ENCODE results near the gene SH3GL1.

The SH3GL1 gene

DNA sequence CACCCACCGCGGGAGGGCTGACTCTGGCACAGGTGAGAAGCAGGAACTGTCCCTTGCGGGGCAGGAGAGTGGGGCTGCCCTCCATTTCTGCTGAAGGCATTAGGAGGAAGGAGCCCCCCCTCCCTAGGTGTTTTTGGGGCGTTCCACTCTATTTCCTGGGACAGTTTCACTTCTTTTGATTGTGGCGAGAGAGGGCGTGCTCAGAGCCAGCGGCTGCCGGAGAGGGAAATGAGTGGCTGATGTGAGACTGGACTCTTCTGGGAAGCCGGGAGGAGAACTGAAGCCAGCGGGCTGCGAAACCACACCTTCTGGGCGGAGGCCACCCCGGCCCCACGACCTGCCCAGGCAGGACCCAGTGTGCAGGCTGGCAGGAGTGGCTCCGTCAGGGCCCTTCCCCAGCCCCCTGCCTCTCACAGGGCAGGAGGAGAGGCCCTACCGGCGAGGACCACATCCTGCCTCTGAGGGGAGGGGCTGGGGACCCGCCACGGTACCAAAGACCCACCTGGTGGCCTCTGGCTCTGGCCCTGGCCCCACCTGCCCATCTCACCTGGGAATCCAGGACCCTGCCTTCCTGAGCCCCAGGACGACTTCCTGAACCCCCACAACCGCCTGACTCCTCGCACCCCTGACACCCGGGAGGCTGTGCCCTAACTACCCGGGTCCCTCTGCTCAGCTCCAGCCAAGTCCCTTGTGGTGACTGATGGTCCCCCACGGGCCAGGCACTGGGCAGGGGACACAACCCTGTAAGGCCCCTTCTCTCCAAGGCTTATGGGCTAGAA, 31.0 kb downstream of the SH3GL1 start:
- intact Hi-C loops (cut with DNase I), result no loop called here
- peak in 6 of 42 donors; percentile 39 to 63 (median 50) for DNase-seq

DNA sequence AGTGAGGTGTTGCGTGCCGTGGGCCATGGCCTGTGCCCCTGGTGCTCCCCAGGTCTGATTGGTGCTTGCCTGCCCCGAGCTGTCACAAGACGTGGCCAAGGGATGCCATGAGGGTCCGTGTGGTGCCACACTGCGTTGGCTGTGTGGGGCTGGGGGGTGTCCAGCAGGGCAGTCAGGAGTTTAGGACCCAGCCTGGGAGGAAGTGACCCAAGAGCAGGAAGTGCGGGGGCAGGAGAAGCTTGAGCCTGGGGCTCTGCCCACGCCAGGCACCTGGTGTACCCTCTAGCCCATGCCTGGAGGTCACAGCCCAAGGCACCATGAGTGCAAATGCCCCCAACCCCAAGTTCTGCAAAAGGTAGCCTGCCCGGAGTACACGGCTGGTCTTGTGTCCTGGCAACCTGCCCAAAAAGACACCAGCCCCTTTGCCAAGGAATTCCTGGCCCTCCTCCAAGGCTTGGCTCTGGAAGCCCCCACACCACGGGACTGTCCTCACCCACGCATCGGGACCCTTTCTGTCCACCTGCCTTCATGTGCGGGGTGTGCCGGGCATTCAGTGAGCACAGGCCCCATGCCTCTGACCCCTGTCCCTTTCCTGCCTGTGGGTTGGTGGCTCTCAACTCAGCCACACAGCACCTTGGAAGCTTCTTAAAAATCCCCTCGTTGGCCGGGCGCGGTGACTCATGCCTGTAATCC, 32.1 kb downstream of the SH3GL1 start:
- no peak for DNase-seq
- intact Hi-C loops (cut with DNase I), result no loop called here

DNA sequence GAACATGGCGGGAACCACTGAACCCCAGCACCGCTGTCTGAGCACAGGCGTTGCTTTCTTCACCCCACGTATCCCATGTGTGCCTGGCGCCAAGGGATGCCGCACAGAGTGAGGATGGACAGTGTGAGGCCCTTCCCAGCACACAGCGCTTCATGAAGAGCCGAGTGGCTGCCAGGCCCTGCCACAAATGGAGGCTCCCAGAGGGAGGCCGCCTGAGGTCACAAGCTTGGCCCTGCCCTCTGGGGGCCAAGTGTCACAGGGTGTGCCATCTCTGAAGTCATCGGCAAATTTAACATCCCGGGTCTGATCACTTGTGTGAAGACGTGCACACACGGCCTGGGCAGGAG, 32.6 kb downstream of the SH3GL1 start:
- DNase-seq, result no peak
- intact Hi-C loops (cut with DNase I), result no loop called here

DNA sequence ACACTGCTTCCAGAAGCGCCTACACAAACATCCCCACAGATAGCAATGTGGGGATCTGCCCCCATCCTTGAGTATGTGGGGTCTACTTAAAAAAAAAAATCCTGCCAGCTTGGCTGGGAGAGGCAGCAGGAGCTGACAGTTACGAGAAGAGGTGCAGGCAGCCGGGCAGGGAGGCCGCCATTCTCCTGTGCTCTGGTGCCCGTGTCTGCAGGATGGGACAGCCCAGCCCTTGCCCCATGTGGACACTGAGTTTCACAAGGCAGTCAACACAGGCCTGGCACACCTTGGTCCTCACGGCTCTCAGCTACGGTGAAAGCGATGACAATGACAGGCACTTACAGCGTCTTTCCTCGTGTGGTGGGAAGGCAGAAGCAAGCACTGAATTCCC, 33.0 kb downstream of the SH3GL1 start:
- no peak for DNase-seq
- intact Hi-C loops (cut with DNase I), result no loop called here

DNA sequence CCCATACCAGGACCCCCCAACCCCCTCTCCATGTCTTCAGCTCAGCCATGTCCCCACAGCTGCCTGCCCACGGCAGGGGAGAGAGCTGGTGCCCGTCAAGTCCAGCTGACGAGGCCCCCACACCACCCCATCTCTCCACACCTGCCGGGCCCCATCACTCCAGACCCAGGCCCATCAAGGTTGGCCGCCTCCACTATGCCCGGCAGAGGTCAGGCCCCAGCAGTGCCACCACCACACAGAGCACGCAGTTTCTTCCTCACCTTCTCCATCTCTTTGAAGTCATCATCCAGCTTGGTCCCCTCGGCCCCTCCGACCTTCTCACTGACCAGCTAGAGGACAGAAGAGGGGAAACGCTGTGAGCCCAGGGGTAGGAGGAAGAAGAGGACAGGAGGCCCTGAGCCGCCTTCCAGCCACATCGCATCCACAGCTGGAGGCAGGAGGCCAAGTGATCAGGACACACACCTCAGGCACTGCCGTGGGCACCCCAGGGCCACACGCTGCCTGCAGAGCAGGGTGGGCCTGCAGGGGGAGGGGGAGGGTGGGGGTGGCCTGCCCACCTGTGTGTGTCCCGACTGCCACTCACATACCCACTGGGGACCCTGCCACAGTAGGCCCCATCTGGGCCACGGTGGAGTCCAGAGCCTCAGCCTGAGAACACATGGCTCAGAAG, 33.5 kb downstream of the SH3GL1 start:
- no peak for DNase-seq
- intact Hi-C loops (cut with DNase I), result no loop called here

DNA sequence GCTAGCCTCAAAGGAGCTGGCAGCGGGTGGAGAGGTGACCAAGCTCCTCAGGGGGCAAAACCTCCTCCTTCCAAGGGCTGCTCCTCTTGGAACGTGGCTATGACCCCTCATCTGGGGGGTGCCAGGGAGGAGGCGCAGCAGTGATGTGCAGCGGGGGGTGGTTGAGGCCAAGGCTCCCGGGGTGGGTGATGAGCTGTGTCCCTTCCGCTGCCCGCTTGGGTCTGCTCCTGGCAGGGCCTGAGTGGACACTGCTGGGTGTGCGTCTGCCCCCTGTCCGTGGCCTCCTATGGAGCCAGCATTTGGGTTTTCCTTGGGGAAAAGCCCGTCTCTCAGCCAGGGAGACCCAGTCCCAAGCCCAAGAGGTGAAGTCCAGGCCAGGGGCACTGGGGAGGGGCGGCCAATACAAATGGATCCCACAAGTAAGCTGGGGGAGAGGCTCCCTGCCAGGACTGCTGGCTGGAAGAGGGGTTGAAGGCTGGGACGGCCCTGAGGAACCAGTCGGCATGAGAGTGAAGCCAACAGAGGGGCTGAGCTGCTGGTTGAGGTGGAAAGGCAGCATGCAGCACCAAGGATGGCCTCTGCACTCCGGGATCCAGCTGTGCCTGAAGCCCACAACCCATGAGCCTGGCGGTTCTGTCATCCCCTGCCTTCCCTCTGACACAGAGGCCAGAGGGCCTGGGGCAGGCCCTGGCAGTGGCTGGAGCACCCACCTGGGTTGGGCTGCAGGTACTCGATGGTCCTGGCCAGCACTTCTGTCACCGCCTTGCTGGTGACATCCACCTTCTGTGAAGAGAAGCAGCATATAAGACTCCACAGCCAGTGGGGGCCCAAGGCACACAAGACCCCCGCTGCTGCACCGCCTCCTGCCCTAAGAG, 34.3 kb downstream of the SH3GL1 start:
- no peak for DNase-seq
- intact Hi-C loops (cut with DNase I), result no loop called here

DNA sequence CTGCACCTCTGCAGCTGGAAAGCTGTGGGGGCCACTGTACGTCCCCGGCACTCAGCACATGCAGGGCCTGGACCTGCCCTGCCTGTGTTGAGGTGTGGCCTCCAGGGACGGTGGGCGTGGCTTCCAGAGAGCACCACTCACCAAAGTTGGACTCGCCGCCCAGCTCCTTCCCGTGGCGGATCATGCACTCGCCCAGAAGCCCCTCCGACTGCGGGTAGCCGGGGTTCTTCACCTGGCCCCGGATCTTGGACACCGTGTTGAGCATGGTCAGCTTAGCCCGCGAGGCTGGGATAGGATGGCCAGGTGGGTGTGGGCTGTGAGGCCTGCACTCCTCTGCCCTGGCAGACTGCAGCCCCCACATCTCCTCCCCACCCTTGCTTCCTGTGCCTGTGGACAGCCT, 35.0 kb downstream of the SH3GL1 start:
- intact Hi-C loops (cut with DNase I), result no loop called here

DNA sequence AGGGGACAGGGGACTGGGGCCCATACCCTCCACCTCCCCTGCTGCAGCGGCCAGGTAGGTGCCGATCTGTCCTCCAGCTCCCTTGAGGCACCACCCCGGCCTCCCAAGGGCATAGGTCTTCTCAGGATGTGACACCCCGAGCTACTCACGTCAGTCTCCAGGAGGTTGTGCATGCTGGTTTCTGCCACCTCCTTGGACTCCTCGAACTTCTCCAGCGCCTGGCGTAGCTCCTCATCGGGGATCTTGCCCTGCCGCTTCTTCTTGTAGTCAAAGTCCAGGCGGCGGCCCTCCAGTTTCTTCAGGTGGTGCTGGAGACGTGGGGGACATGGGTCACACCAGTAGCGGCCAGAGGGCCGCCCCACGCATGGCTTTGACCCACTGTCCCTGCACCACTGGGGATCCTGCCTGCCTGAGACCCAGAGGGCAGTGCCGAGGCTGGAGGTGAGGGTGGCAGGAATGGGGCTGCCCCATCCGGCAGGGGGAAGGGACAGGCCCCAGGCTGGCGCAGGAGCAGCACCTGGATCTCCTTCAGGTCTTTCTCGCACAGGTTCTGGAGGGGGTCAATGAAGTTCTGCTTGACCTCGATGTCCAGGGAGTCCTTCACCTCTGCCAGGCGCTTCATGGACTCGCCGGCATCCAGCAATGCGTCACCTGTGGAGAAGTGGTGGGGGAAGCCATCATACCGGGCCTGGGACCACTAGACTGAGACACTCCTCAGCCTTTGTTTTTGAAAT, 36.6 kb downstream of the SH3GL1 start:
- DNase-seq, result no peak
- intact Hi-C loops (cut with DNase I), result no loop called here

More for the DNA sequence above, 35.0 kb downstream of the SH3GL1 start:
- no peak for DNase-seq

DNA sequence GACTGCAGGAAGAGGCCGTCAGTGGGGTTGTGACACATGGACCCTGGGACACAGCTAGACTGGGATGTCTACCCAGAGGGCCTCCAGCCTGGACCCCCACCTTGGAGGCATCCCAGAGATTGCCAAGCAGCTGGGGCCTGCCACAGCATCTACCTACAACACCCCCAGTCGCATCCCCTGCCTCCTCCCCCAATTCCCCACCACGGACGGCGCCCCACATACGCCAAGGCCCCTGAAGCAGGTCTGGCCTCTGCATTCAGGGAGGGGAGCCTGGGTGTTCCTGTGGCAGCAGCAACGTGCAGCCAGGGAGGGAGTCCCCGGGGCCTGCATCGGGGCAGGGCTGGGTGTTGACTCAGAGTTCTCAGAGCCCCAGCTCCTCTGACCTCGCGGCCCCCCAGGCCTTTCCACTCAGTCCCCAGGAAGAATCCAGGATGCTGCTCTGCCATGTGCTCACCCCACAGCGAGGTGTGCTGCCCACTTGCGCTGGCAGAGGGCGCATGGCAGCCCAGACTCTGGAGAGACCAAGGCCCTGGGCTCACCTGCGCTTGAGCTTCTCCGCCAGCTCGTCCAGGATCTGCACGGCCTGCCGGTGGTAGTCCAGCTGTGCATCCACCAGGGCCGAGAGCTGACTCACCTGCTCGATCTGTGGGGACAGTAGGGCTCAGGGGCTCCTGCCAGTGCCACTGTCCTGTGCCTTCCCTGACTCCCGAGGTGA, 37.4 kb downstream of the SH3GL1 start:
- DNase-seq, result no peak
- intact Hi-C loops (cut with DNase I), result no loop called here

DNA sequence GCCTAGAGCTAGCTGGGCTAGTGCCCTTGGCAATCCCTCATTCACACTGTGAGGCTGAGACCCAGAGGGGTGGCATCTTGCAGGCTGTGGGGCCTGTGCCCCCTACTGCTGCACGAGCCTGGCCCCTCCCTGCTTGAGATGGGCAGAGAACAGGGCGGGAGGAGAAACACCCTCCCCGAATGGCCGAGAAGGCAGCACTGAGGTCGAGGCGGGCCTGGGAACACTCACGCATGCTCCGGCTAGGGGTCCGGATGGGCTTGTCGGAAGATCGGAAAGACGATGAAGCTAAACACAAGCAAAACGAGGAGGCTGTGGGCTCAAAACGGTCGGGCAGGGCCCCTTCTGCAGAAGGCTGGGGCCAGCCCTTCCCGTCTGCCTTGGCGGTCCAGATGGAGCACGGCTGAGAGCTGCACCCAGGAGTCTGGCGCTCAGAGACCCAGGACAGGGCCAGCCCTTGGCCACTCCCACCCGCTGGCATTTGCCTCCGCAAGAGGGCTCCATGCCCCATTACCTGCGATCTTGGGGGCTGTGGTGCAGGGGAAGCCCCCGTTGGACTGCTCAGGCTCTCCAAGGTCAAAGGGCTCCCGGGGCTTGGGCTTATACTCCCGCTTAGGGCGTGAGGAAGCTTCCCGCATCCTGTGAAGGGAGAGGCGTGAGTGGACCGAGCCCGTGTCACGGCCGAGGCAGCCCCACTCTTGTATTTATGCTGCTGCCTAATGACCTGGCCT, 38.1 kb downstream of the SH3GL1 start:
- intact Hi-C loops (cut with DNase I), result no loop called here
- no peak for DNase-seq

DNA sequence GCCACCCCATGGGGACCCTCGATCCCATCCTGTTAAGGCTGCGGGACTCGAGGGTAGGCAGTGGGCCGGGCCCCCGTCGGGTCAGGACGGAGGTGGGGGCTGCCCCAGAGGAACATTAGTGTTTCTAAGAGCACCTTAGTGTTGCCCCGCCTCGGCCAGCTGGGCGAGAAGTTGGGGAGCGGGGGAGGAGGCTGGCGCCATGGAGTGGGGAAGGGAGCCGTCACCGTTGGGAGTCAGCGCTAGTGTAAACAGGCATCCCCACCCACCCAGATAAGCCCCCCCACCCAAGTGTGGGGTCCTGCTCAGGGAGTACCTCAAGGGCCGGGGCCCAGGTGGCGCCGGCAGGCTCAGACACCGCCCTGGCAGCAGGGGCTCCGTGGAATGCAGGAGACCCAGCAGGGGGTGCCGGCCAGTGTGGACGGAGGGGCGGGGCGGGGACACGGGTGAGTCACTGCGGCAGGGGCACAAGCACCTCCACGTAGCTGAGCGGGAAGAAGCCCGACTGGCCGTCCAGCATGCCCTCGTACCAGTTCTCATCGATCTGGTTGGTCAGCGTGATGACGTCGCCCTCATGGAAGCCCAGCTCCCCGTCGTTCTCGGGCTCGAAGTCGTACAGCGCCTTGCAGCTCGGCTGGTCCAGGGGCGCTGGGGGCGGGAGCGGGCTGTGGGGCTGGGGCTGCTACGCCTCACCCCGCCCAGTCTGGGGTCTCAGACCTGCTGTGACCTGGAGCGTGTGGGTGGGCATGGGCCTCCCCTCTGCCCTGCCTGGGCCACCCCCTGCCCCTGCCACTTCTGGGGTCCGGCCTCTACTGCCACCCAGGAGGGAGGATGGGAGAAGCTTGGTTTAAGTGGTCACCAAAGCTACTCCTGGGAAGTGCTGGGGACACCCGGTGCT, 38.9 kb downstream of the SH3GL1 start:
- intact Hi-C loops (cut with DNase I), result no loop called here
- no peak for DNase-seq

DNA sequence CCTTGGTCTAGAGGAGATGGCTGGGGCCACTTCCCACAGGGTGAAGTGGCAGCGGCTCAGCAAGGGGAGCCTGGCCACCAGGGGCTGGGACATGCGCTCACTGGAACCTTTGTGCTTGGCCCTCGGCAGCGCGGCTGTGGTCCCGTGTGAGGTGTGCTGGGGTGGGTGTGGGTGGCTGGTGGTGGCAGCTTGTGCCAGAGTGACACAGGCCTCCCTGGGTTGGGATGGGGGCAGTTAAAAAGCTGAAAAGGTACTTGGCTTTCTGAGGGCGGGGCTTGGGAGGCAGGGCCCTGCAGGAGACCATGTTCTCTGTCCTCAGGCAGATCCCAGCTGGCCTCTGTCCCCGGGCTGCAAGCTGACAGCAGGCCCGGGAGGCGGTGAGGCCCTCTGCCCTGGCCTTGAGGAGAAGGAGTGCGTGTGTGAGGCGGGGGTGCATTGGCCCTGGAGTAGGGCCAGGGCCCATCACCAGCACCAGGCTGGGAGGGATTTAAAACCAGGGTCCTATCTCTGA, 39.7 kb downstream of the SH3GL1 start:
- DNase-seq, result no peak
- intact Hi-C loops (cut with DNase I), result no loop called here

DNA sequence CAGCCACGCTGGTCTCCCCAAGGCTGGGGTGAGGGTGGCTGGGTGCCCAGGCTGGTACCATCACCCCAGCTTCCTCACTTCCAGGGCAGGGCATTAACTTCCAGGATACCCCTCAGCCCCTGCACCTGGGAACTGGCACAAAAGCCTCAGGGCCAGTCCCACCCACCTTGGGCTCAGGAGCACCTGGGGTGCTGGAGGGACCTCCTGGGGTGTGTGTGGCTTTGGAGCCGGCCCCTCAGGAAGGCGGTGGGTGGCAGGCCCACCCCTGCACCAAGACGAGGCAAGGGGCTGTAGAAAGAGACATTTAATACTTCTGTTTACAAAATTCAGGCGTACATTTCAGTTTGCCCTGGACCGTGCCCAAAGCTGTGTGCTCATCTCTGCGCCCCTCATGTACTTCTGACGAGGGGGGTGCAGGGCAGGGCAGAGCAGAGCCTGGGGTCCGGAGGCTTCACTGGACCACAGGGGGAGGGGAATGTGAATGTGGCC, 40.2 kb downstream of the SH3GL1 start:
- intact Hi-C loops (cut with DNase I), result no loop called here

DNA sequence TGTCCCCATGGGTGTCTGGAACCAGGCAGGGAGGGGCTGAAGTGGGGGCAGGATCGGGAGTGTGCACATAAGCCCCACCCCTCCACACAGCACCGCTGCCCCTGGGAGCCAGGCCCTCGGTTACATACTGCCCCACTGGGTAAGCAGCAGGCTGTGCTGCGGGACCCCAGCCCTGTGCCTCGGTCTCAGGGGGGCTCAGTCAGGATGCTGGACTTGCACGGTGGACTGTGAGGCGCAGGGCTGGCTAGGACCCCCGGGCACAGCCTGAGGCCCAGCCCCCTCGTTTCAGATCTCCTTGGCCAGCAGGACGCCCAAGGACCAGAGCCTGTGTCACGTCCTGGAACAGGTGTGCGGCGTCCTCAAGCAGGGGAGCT, 40.7 kb downstream of the SH3GL1 start:
- no peak for DNase-seq
- intact Hi-C loops (cut with DNase I), result no loop called here

More for the DNA sequence above, 40.2 kb downstream of the SH3GL1 start:
- no peak for DNase-seq

DNA sequence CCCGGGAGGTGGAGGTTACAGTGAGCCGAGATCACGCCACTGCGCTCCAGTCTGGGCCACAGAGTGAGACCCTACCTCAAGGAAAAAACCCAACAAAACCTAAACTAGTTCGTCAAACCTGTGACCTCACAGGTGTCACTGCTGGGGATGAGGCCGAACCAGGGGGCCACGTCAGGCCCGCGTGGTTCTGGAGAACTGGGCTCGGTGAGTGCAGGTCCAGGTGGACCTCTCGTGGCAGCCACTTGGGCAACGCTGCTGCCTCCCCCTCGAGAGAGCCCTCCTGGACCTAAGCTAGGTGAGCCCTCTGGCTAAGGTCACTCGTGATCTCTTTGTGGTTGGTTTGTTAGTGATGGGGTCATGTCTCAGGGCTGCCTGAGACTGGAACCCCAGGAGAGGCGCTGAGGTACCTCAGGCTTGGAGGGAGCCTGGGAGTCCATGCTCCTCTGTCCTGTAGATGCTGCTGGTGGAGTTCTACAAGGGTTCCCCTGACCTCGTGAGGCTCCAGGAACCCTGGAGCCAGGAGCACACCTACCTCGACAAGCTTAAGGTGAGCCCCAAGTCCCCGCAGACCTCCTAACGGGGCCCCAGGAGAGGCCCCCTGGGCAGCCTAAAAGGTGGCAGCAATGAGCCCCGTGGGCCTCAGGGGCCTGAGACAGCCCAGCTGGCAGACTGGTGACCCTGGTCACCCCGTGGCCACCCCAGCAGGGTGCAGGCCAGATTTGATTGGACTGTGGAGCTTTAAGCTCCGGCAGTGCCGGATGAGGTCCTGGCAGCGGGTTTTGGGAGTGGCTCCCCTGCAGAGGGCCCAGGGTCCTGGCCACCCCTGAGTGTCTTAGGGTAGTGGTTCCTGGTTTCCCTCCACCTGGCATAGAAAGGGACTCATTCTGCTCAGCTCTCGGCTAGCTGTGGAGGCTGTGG, 41.4 kb downstream of the SH3GL1 start:
- no peak for DNase-seq
- intact Hi-C loops (cut with DNase I), result no loop called here

All from head of caudate nucleus (tissue), 42 donors.